GM18861 (cell line): ENCODE data around the gene KNDC1.
"Not testable (repeated sequence)": the region's sequence is repeated elsewhere in the genome, so short reads cannot be mapped to it uniquely, and the experiment has no call there.

Source experiments
- ATAC-seq: cut with Tn5 transposase; IDR thresholded peaks from one replicate; pipeline ENCODE4 v1.9.1; 2021; ENCODE audit not compliant: unreplicated experiment

KNDC1 gene

GRCh38 chr10:133159950-133160825 is at the start of gene KNDC1:
Gene KNDC1 (plus strand): TSS chr10:133160219. CDS start chr10:133160468, 249 bp downstream.
- no peak for ATAC-seq

GRCh38 chr10:133110609-133111275 is 49.3 kb upstream of the KNDC1 start:
- no peak for ATAC-seq

GRCh38 chr10:133111640-133112039 is 48.4 kb upstream of the KNDC1 start:
- ATAC-seq, result not testable (repeated sequence)

GRCh38 chr10:133113146-133113830 is 46.7 kb upstream of the KNDC1 start:
- ATAC-seq, result no peak

GRCh38 chr10:133113847-133114246 is 46.2 kb upstream of the KNDC1 start:
- no peak for ATAC-seq

- no peak for ATAC-seq
Measured at GRCh38 chr10:133114251-133114650, 45.8 kb upstream of the KNDC1 start.

- ATAC-seq, result no peak
Measured at GRCh38 chr10:133114726-133115452, 45.1 kb upstream of the KNDC1 start.

- no peak for ATAC-seq
Measured at GRCh38 chr10:133115453-133115842, 44.6 kb upstream of the KNDC1 start.

- no peak for ATAC-seq
Measured at GRCh38 chr10:133115976-133116375, 44.0 kb upstream of the KNDC1 start.

- ATAC-seq, result no peak
Measured at GRCh38 chr10:133116455-133116854, 43.6 kb upstream of the KNDC1 start.

GRCh38 chr10:133117036-133117687 is 42.9 kb upstream of the KNDC1 start:
- no peak for ATAC-seq

- no peak for ATAC-seq
Measured at GRCh38 chr10:133117688-133118071, 42.3 kb upstream of the KNDC1 start.

GRCh38 chr10:133121479-133121878 is 38.5 kb upstream of the KNDC1 start:
- no peak for ATAC-seq

GRCh38 chr10:133122171-133122935 is 37.7 kb upstream of the KNDC1 start:
- ATAC-seq, result no peak

GRCh38 chr10:133123050-133123745 is 36.8 kb upstream of the KNDC1 start:
- ATAC-seq, result no peak

- ATAC-seq, result no peak
Measured at GRCh38 chr10:133123746-133124356, 36.2 kb upstream of the KNDC1 start.

- no peak for ATAC-seq
Measured at GRCh38 chr10:133124357-133125211, 35.4 kb upstream of the KNDC1 start.

- ATAC-seq, result no peak
Measured at GRCh38 chr10:133125901-133126300, 34.1 kb upstream of the KNDC1 start.
